OCI-LY7 (cell line): ENCODE measurements around the gene LDLRAD2. TPM values are rescaled to one million over a fixed set of nuclear protein-coding genes. Genes with fewer than 3 reads are reported as not detected.

Experiments
- BruUV-seq: library from RNA; stranded (reverse); fragments of 400-500 nt; replicated peaks from 2 replicates; lab custom pipeline; 2021; lab: Mats Ljungman, UMichigan
- CTCF ChIA-PET: fragments of 300-600 bp; sonication (Branson Sonifier 250); formaldehyde crosslinking; loops from one replicate; lab custom pipeline; 2022; ENCODE audit warnings: antibody characterized with exemption; ENCODE audit not compliant: unreplicated experiment; lab: Charles Lee
- POLR2A ChIA-PET: fragments of 300-600 bp; sonication (Branson Sonifier 250); formaldehyde crosslinking; loops from one replicate; lab custom pipeline; 2022; ENCODE audit warnings: antibody characterized with exemption; lab: Charles Lee
- DNase-seq: peaks from one replicate; pipeline ENCODE4 v3.0.0-alpha.2; 2015; ENCODE audit warnings: low spot score
- H2AFZ ChIP-seq: fragments of 200-600 bp; sonication (generic), shearing (Covaris generic); 2 replicates; pipeline ENCODE4 v1.6.1; 2014; ENCODE audit warnings: mild to moderate bottlenecking, antibody characterized with exemption, low read length, moderate library complexity
- H3K27ac ChIP-seq: fragments of 200-600 bp; sonication (generic); 2 replicates; pipeline ENCODE4 v1.5.1; 2014; ENCODE audit warnings: mixed run types, low read depth, mild to moderate bottlenecking, moderate library complexity, low read length, inconsistent platforms; ENCODE audit not compliant: poor library complexity, severe bottlenecking
- H3K36me3 ChIP-seq: fragments of 200-600 bp; sonication (generic); 2 replicates; pipeline ENCODE4 v1.6.1; 2014; ENCODE audit warnings: mild to moderate bottlenecking, antibody characterized with exemption, low read length, moderate library complexity, mixed read lengths; ENCODE audit not compliant: insufficient read depth
- H3K4me1 ChIP-seq: fragments of 200-600 bp; sonication (generic); 2 replicates; pipeline ENCODE4 v1.5.1; 2014; ENCODE audit warnings: mild to moderate bottlenecking, low read length; ENCODE audit not compliant: insufficient read depth, poor library complexity, severe bottlenecking
- H3K4me2 ChIP-seq: fragments of 200-600 bp; sonication (generic); 2 replicates; pipeline ENCODE4 v1.6.1; 2014; ENCODE audit warnings: mild to moderate bottlenecking, low read length
- H3K4me3 ChIP-seq: fragments of 200-600 bp; sonication (generic); 2 replicates; pipeline ENCODE4 v1.5.1; 2014; ENCODE audit warnings: mild to moderate bottlenecking, low read depth, low read length; ENCODE audit not compliant: poor library complexity, severe bottlenecking
- H3K79me2 ChIP-seq: fragments of 200-600 bp; sonication (generic); 2 replicates; pipeline ENCODE4 v1.6.1; 2016; ENCODE audit warnings: low read depth, mild to moderate bottlenecking, low read length, moderate library complexity, mixed read lengths; ENCODE audit not compliant: insufficient read depth
- H3K9me2 ChIP-seq: fragments of 200-600 bp; sonication (generic); 2 replicates; pipeline ENCODE4 v1.6.1; 2016; ENCODE audit warnings: mild to moderate bottlenecking, low read length, mixed read lengths; ENCODE audit not compliant: insufficient read depth
- H3K9me3 ChIP-seq: fragments of 200-600 bp; sonication (generic); 2 replicates; pipeline ENCODE4 v1.6.1; 2014; ENCODE audit warnings: mild to moderate bottlenecking, mixed run types, low read length, mixed read lengths
- H4K20me1 ChIP-seq: fragments of 200-600 bp; sonication (generic); 2 replicates; pipeline ENCODE4 v1.6.1; 2014; ENCODE audit warnings: mild to moderate bottlenecking, antibody characterized with exemption, low read length, moderate library complexity, mixed read lengths; ENCODE audit not compliant: insufficient read depth
- CTCF ChIP-seq: fragments of 200-600 bp; sonication (generic); conservative IDR thresholded peaks from 2 replicates; pipeline ENCODE4 v1.5.1; 2014; ENCODE audit warnings: mild to moderate bottlenecking, antibody characterized with exemption, low read length, moderate library complexity, mixed read lengths
- EZH2phosphoT487 ChIP-seq: fragments of 200-600 bp; sonication (generic); IDR thresholded peaks from 2 replicates; pipeline ENCODE4 v1.6.1; 2018; ENCODE audit warnings: low read depth, borderline replicate concordance, mild to moderate bottlenecking, mixed run types, antibody characterized with exemption, low read length, moderate library complexity, mixed read lengths
- intact Hi-C: fragments of 100-400 bp; cut with micrococcal nuclease; formaldehyde crosslinking; loops from one replicate; pipeline ENCODE4 v1.10.0; 2022; ENCODE audit not compliant: unreplicated experiment
- total RNA-seq, 2 experiments: library from RNA; depleted of rRNA in 1 of 2; stranded (reverse); fragments of >200 nt in 1 of 2; shearing (Covaris generic) in 1 of 2; gene quantifications; 2 replicates each; pipeline ENCODE4 v1.2.3, GENCODE V29; 2014 to 2022

Gene LDLRAD2
- total RNA-seq, 2 experiments from 2014 or later: not detected

DNA sequence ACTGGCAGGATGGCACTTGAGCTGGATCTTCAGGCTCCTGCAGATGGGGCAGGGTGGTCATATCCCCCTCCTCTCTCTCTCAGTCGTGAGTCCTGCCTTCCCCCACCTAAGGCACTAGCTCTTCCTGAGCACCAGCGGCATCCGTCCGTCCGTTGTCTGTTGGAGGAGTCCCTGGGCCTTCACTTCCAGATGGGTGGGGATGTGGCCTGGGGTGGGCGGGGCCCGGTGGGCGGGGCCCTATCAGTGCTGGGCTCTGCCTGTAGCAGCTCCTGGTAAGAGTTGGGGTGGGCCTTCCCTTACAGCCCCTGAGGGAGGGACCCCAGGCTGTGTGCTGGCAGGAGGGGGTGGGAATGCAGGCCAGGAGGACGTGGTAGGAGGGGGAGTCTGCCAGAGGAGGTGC, 10.3 kb downstream of the LDLRAD2 start:
- POLR2A ChIA-PET: interaction anchor here (0.6 kb wide), 1 partner anchor 475 kb away, joined by 3 read pairs; no protein-coding TSS in a partner anchor
- H3K27ac ChIP-seq: no peak overlapping the region
- no peaks in the 10 kb centered on the region for H4K20me1 ChIP-seq
- H3K9me2 ChIP-seq: no peaks in the 10 kb centered on the region
- no peaks in the 10 kb centered on the region for H3K36me3 ChIP-seq
- H2AFZ ChIP-seq: no peak overlapping the region
- no TSS peak for BruUV-seq
- no peak for DNase-seq
- H3K4me1 ChIP-seq: peaks cover 3% of the 10 kb centered on the region
- no peak overlapping the region for H3K4me2 ChIP-seq
- H3K79me2 ChIP-seq: no peaks in the 10 kb centered on the region
- intact Hi-C loops: no loop called here
- CTCF ChIA-PET: interaction anchor here (0.5 kb wide), 1 partner anchor 188 kb away, joined by 6 read pairs; no protein-coding TSS in a partner anchor
- H3K9me3 ChIP-seq: no peaks in the 10 kb centered on the region
- TF ChIP-seq CTCF (no peak), EZH2phosphoT487 (no peak)
- no peak overlapping the region for H3K4me3 ChIP-seq

GRCh38 chr1:21823206-21823979, 11.3 kb downstream of the LDLRAD2 start:
- no peak overlapping the region for H3K27ac ChIP-seq
- H2AFZ ChIP-seq: no peak overlapping the region
- no peaks in the 10 kb centered on the region for H3K79me2 ChIP-seq
- POLR2A ChIA-PET: no interaction called here
- intact Hi-C loops: no loop called here
- peaks cover 2% of the 10 kb centered on the region for H3K4me1 ChIP-seq
- H3K4me3 ChIP-seq: no peak overlapping the region
- no peaks in the 10 kb centered on the region for H3K9me2 ChIP-seq
- H3K9me3 ChIP-seq: no peaks in the 10 kb centered on the region
- no peak overlapping the region for H3K4me2 ChIP-seq
- H3K36me3 ChIP-seq: no peaks in the 10 kb centered on the region
- CTCF ChIA-PET: no interaction called here
- BruUV-seq: no TSS peak
- TF ChIP-seq EZH2phosphoT487: no peak
- TF ChIP-seq CTCF: no peak
- no peaks in the 10 kb centered on the region for H4K20me1 ChIP-seq
- DNase-seq: no peak
